ENCODE data around the gene PLA2R1.

DNA sequence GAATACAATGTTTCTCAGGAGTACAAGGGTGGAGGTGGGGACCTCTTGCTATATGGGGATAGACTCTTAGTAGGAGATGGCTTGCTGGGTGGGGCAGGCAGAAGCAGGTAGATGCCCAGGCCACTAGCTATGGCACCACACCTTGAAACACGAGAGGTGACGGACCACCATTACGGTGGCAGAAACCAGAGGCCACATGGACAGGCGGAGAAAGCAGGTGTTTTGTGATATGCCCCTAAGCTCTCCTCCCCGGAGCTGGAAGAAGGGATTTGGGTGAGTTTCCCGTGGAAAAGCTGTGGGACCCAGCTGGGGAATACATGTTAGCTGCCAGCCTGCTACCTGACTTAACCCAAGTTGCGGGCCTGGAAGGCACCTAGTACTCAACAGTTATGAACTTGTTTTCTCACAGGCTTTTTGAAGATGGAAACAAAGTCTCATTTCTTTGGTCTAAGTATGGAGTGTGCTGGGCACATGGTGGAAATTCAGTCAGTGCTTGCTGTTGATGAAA lies 16.7 kb downstream of the PLA2R1 start:
- TF ChIP-seq POLR2AphosphoS5 (IDR thresholded peaks at IDR 0.05; ENCODE audit: low read depth, low read length) (no peak), PBX3 (IDR thresholded peaks at IDR 0.05) (no peak)

Measured in SK-N-SH (cell line).